GM19099 (cell line): ENCODE data around the gene GRAMD2B.

ENCODE experiments used
- POLR2A ChIP-seq: IDR thresholded peaks from 3 replicates; pipeline ENCODE4 v1.6.1; 2011; ENCODE audit warnings: low read depth; ENCODE audit not compliant: insufficient read length; ENCODE audit errors: extremely low read depth

GRAMD2B gene

GRCh38 chr5:126526493-126526892, 103.3 kb downstream of the GRAMD2B start:
- TF ChIP-seq POLR2A = no peak

GRCh38 chr5:126527158-126527557, 103.9 kb downstream of the GRAMD2B start:
- TF ChIP-seq POLR2A = no peak

- no peak for TF ChIP-seq POLR2A
Observed at GRCh38 chr5:126527892-126528291, 104.7 kb downstream of the GRAMD2B start.

- no peak for TF ChIP-seq POLR2A
Observed at GRCh38 chr5:126531543-126532120, 108.4 kb downstream of the GRAMD2B start.

GRCh38 chr5:126534553-126534952, 111.3 kb downstream of the GRAMD2B start:
- TF ChIP-seq POLR2A = no peak

- TF ChIP-seq POLR2A = no peak
Observed at GRCh38 chr5:126535856-126536545, 112.8 kb downstream of the GRAMD2B start.

GRCh38 chr5:126536874-126537273, 113.7 kb downstream of the GRAMD2B start:
- no peak for TF ChIP-seq POLR2A

- TF ChIP-seq POLR2A = no peak
Observed at GRCh38 chr5:126538579-126538978, 115.4 kb downstream of the GRAMD2B start.

- no peak for TF ChIP-seq POLR2A
Observed at GRCh38 chr5:126540631-126541030, 117.4 kb downstream of the GRAMD2B start.

GRCh38 chr5:126542441-126542840, 119.2 kb downstream of the GRAMD2B start:
- no peak for TF ChIP-seq POLR2A

- no peak for TF ChIP-seq POLR2A
Observed at GRCh38 chr5:126543009-126543408, 119.8 kb downstream of the GRAMD2B start.

- no peak for TF ChIP-seq POLR2A
Observed at GRCh38 chr5:126543660-126544059, 120.5 kb downstream of the GRAMD2B start.
